ENCODE results near the gene ASS1.

DNA sequence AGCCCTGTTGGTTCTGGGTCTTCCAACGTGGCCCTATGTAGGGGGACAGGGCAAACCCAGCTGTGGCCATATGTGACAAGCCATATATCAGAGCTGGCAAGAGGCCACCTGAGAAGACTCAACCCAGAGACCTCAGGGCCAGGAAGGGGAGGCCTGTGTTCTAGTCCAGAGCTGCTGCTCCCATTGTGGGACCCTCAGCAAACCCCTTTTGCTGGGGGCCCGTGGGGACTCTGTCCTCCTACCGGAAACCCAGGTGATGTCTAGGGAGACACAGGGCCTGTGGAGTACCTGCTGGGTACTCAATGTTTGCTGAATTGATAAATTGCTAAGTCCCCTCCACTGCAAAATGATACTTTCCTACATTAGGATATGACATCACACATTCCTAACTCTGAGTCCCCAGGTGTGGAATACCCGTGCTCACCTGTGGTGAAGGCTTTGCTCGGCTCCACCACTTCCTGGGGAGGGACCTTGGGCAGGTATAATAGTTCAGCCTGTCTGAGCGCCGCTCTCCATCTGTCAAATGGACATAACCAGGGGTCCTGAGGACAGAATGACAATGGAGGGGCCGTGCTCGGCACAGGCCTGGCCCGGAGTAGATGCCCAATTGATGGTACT, 38.4 kb upstream of the ASS1 start:
- TF ChIP-seq CTCF (IDR thresholded peaks at IDR 0.05; ENCODE audit: borderline replicate concordance, extremely low read depth, low read length, poor library complexity, severe bottlenecking), result no peak
- TF ChIP-seq EZH2 (IDR thresholded peaks at IDR 0.05; ENCODE audit: borderline replicate concordance, low read depth, low read length, severe bottlenecking), result no peak
